ENCODE measurements around the gene TEX48.

The TEX48 gene

GRCh38 chr9:114693248-114693855, 11.4 kb upstream of the TEX48 start:
- DNase-seq (ENCODE audit: low spot score), result no peak

- no peak for DNase-seq (ENCODE audit: low spot score)
Measured at GRCh38 chr9:114691956-114692295, 9.9 kb upstream of the TEX48 start.

- DNase-seq (ENCODE audit: low spot score), result no peak
Measured at GRCh38 chr9:114691046-114691955, 9.3 kb upstream of the TEX48 start.

- no peak for DNase-seq (ENCODE audit: low spot score)
Measured at GRCh38 chr9:114690308-114690707, 8.3 kb upstream of the TEX48 start.

GRCh38 chr9:114689813-114690212, 7.8 kb upstream of the TEX48 start:
- DNase-seq (ENCODE audit: low spot score), result no peak

- DNase-seq (ENCODE audit: low spot score), result no peak
Measured at GRCh38 chr9:114688909-114689610, 7.1 kb upstream of the TEX48 start.

GRCh38 chr9:114688379-114688778, 6.4 kb upstream of the TEX48 start:
- no peak for DNase-seq (ENCODE audit: low spot score)

GRCh38 chr9:114687034-114687433, 5.0 kb upstream of the TEX48 start:
- DNase-seq (ENCODE audit: low spot score), result no peak

GRCh38 chr9:114685951-114686350, 4.0 kb upstream of the TEX48 start:
- DNase-seq (ENCODE audit: low spot score), result no peak

- DNase-seq (ENCODE audit: low spot score), result no peak
Measured at GRCh38 chr9:114684036-114684435, 2.0 kb upstream of the TEX48 start.

GRCh38 chr9:114682846-114683245, 854 bp upstream of the TEX48 start:
- no peak for DNase-seq (ENCODE audit: low spot score)

GRCh38 chr9:114680259-114681001, 1.6 kb downstream of the TEX48 start:
- DNase-seq (ENCODE audit: low spot score), result no peak

GRCh38 chr9:114678795-114679194, 3.2 kb downstream of the TEX48 start:
- no peak for DNase-seq (ENCODE audit: low spot score)

GRCh38 chr9:114678130-114678529, 3.9 kb downstream of the TEX48 start:
- no peak for DNase-seq (ENCODE audit: low spot score)

GRCh38 chr9:114677418-114677817, 4.6 kb downstream of the TEX48 start:
- DNase-seq (ENCODE audit: low spot score), result no peak

- no peak for DNase-seq (ENCODE audit: low spot score)
Measured at GRCh38 chr9:114676901-114677300, 5.1 kb downstream of the TEX48 start.

GRCh38 chr9:114674798-114675540, 7.0 kb downstream of the TEX48 start:
- no peak for DNase-seq (ENCODE audit: low spot score)

- no peak for DNase-seq (ENCODE audit: low spot score)
Measured at GRCh38 chr9:114674076-114674797, 7.8 kb downstream of the TEX48 start.

GRCh38 chr9:114671605-114672004, 10.4 kb downstream of the TEX48 start:
- no peak for DNase-seq (ENCODE audit: low spot score)

GRCh38 chr9:114669961-114670360, 12.0 kb downstream of the TEX48 start:
- no peak for DNase-seq (ENCODE audit: low spot score)

- DNase-seq (ENCODE audit: low spot score), result no peak
Measured at GRCh38 chr9:114668146-114668545, 13.8 kb downstream of the TEX48 start.

Data from cerebellar cortex (tissue), 1 donor.